Neural progenitor cell (in vitro differentiated cells): ENCODE results near the gene ING3. TPM values are rescaled to one million over a fixed set of nuclear protein-coding genes. Genes with fewer than 3 reads are reported as not detected.

Experiments used
- DNase-seq: peaks from one replicate; pipeline ENCODE4 v3.0.0-alpha.2; 2016; ENCODE audit warnings: low spot score
- H2AFZ ChIP-seq: fragments of 200-600 bp; sonication (generic); replicated peaks from 2 replicates; pipeline ENCODE4 v1.6.1; 2016; ENCODE audit warnings: antibody characterized with exemption
- H3F3A ChIP-seq: fragments of 200-600 bp; sonication (generic); 2 replicates; pipeline ENCODE4 v1.6.1; 2016; ENCODE audit warnings: antibody characterized with exemption, low read depth
- H3K27ac ChIP-seq: fragments of 200-600 bp; sonication (generic); 2 replicates; pipeline ENCODE4 v1.5.1; 2016; ENCODE audit warnings: mild to moderate bottlenecking
- H3K27me3 ChIP-seq: fragments of 200-600 bp; sonication (generic); 2 replicates; pipeline ENCODE4 v1.6.1; 2016; ENCODE audit warnings: mild to moderate bottlenecking, moderate library complexity
- H3K36me3 ChIP-seq: fragments of 200-600 bp; sonication (generic); 2 replicates; pipeline ENCODE4 v1.5.1; 2016
- H3K4me1 ChIP-seq: fragments of 200-600 bp; sonication (generic); 2 replicates; pipeline ENCODE4 v1.6.1; 2016; ENCODE audit warnings: mixed run types
- H3K4me2 ChIP-seq: fragments of 200-600 bp; sonication (generic); 2 replicates; pipeline ENCODE4 v1.6.1; 2016
- H3K4me3 ChIP-seq: fragments of 200-600 bp; sonication (generic); 2 replicates; pipeline ENCODE4 v1.5.1; 2016
- H3K79me2 ChIP-seq: fragments of 200-600 bp; sonication (generic); 2 replicates; pipeline ENCODE4 v1.6.1; 2016; ENCODE audit warnings: low read depth
- H3K9ac ChIP-seq: fragments of 200-600 bp; sonication (generic); 2 replicates; pipeline ENCODE4 v1.6.1; 2016
- H3K9me3 ChIP-seq: fragments of 200-600 bp; sonication (generic); 2 replicates; pipeline ENCODE4 v1.5.1; 2016; ENCODE audit warnings: low read depth
- H4K20me1 ChIP-seq: fragments of 200-600 bp; sonication (generic); 2 replicates; pipeline ENCODE4 v1.6.1; 2016; ENCODE audit warnings: low read depth
- H3K27ac Mint-ChIP-seq: 3 replicates; pipeline ENCODE4 v1.8.0; 2021; ENCODE audit warnings: mixed read lengths
- H3K27me3 Mint-ChIP-seq: 2 replicates; pipeline ENCODE4 v1.8.0; 2022; ENCODE audit warnings: low read depth, mild to moderate bottlenecking, inconsistent platforms, moderate library complexity, mixed read lengths; ENCODE audit not compliant: insufficient read depth
- H3K36me3 Mint-ChIP-seq: 3 replicates; pipeline ENCODE4 v1.8.0; 2021; ENCODE audit warnings: mixed read lengths
- H3K4me1 Mint-ChIP-seq: 3 replicates; pipeline ENCODE4 v1.8.0; 2021; ENCODE audit warnings: mixed read lengths
- H3K4me3 Mint-ChIP-seq: 3 replicates; pipeline ENCODE4 v1.8.0; 2021; ENCODE audit warnings: mild to moderate bottlenecking, moderate library complexity, mixed read lengths
- H3K9me3 Mint-ChIP-seq: 3 replicates; pipeline ENCODE4 v1.8.0; 2020; ENCODE audit warnings: mixed read lengths
- CTCF ChIP-seq: fragments of 200-600 bp; sonication (generic); IDR thresholded peaks from 2 replicates; pipeline ENCODE4 v1.5.1; 2017; ENCODE audit warnings: antibody characterized with exemption, mild to moderate bottlenecking
- EZH2 ChIP-seq: fragments of 200-600 bp; sonication (generic); IDR thresholded peaks from 2 replicates; pipeline ENCODE4 v1.6.1; 2017; ENCODE audit warnings: antibody characterized with exemption, mild to moderate bottlenecking, moderate library complexity
- EZH2phosphoT487 ChIP-seq: fragments of 200-600 bp; sonication (generic); IDR thresholded peaks from 2 replicates; pipeline ENCODE4 v1.6.1; 2017; ENCODE audit warnings: antibody characterized with exemption
- total RNA-seq: library from RNA; depleted of rRNA; stranded (reverse); fragments of >200 nt; gene quantifications from 2 replicates; pipeline ENCODE4 v1.2.3, GENCODE V29; 2015; ENCODE audit warnings: low replicate concordance

The ING3 gene
- total RNA-seq, 1 donor from 2014 or later: 32.0 TPM

DNA sequence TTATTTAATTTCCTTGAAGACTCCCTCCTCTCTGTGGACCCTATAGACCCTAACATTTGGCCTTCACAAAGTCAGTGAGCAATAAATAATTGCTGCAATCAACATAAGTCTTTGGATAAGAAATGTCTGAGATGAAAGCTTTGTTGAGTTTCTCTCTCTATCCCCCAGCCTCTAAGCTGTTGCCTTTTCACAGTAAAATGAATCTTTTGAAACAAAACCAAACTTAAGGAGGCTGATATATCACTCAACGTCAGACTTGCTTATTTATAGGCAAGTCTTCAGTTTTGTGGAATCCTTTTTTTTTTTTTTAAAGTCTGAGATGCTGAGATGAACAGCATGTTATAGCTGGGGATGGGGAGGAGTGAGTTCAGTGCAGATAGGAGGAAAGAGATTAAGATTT, 47.9 kb downstream of the ING3 start:
- TF ChIP-seq EZH2phosphoT487: no peak
- no peak for TF ChIP-seq EZH2
- TF ChIP-seq CTCF: no peak
- Histone ChIP-seq H3F3A (no peaks in the 10 kb centered on the region), H3K4me3 (no peak overlapping the region), H3K4me1 (no peaks in the 10 kb centered on the region), H4K20me1 (no peaks in the 10 kb centered on the region), H3K27me3 (no peaks in the 10 kb centered on the region), H3K4me2 (no peak overlapping the region), H2AFZ (no peak overlapping the region), H3K9ac (no peak overlapping the region), H3K9me3 (no peaks in the 10 kb centered on the region), H3K36me3 (no peaks in the 10 kb centered on the region), H3K27ac (no peak overlapping the region), H3K79me2 (no peaks in the 10 kb centered on the region)
- Mint-ChIP-seq H3K36me3 (no peaks in the 10 kb centered on the region), H3K27ac (no peak overlapping the region), H3K9me3 (no peaks in the 10 kb centered on the region), H3K4me1 (no peaks in the 10 kb centered on the region), H3K4me3 (no peak overlapping the region), H3K27me3 (peaks cover 2% of the 10 kb centered on the region)
- DNase-seq: no peak

GRCh38 chr7:120998996-120999565, 48.5 kb downstream of the ING3 start:
- Mint-ChIP-seq H3K9me3 (no peaks in the 10 kb centered on the region), H3K4me3 (no peak overlapping the region), H3K27me3 (peaks cover 2% of the 10 kb centered on the region), H3K4me1 (no peaks in the 10 kb centered on the region), H3K36me3 (no peaks in the 10 kb centered on the region), H3K27ac (no peak overlapping the region)
- Histone ChIP-seq H3K4me1 (no peaks in the 10 kb centered on the region), H3K9ac (no peak overlapping the region), H4K20me1 (no peaks in the 10 kb centered on the region), H3K79me2 (no peaks in the 10 kb centered on the region), H3K4me2 (no peak overlapping the region), H3K36me3 (no peaks in the 10 kb centered on the region), H3F3A (no peaks in the 10 kb centered on the region), H3K9me3 (no peaks in the 10 kb centered on the region), H3K4me3 (no peak overlapping the region), H2AFZ (no peak overlapping the region), H3K27me3 (no peaks in the 10 kb centered on the region), H3K27ac (no peak overlapping the region)
- TF ChIP-seq EZH2: no peak
- DNase-seq: no peak

GRCh38 chr7:121000081-121000983, 49.8 kb downstream of the ING3 start:
- H3K4me3 Mint-ChIP-seq: no peak overlapping the region
- no peak overlapping the region for H3K27ac Mint-ChIP-seq
- H3K4me1 ChIP-seq: no peaks in the 10 kb centered on the region
- no peaks in the 10 kb centered on the region for H3K27me3 ChIP-seq
- H3K27me3 Mint-ChIP-seq: peaks cover 2% of the 10 kb centered on the region
- no peaks in the 10 kb centered on the region for H3K9me3 ChIP-seq
- no peak overlapping the region for H2AFZ ChIP-seq
- no peak for DNase-seq
- no peaks in the 10 kb centered on the region for H3K4me1 Mint-ChIP-seq
- no peak for TF ChIP-seq CTCF
- no peak for TF ChIP-seq EZH2phosphoT487
- TF ChIP-seq EZH2: no peak
- no peak overlapping the region for H3K27ac ChIP-seq
- no peaks in the 10 kb centered on the region for H3K36me3 ChIP-seq
- no peaks in the 10 kb centered on the region for H3K79me2 ChIP-seq
- H3K9ac ChIP-seq: no peak overlapping the region
- no peak overlapping the region for H3K4me2 ChIP-seq
- no peaks in the 10 kb centered on the region for H3F3A ChIP-seq
- H3K4me3 ChIP-seq: no peak overlapping the region
- no peaks in the 10 kb centered on the region for H3K36me3 Mint-ChIP-seq
- H3K9me3 Mint-ChIP-seq: no peaks in the 10 kb centered on the region
- no peaks in the 10 kb centered on the region for H4K20me1 ChIP-seq
